ENCODE measurements around the gene ASB15.
A peak's percentile ranks its signal among the peaks of the same experiment; 100 is the strongest.

The ASB15 gene

GRCh38 chr7:123570390-123571182 lies 31.0 kb upstream of the ASB15 start:
- ChIA-PET CTCF (interaction anchor here (0.9 kb wide), 1 partner anchor 13 kb away, joined by 3 read pairs; the partner anchor contains the start of gene NDUFA5), POLR2A (interaction anchor here (2.2 kb wide), 1 partner anchor 13 kb away, joined by 8 read pairs; the partner anchor contains the start of gene NDUFA5)
- no peak for DNase-seq (ENCODE audit: extremely low spot score)
- TF ChIP-seq ELF4 (IDR thresholded peaks at IDR 0.05), result no peak
- no peak for TF ChIP-seq L3MBTL2 (conservative IDR thresholded peaks at IDR 0.05)
- TF ChIP-seq NFRKB (IDR thresholded peaks at IDR 0.05), result no peak
- TF ChIP-seq HDGF (IDR thresholded peaks at IDR 0.05; ENCODE audit: borderline replicate concordance), result no peak

DNA sequence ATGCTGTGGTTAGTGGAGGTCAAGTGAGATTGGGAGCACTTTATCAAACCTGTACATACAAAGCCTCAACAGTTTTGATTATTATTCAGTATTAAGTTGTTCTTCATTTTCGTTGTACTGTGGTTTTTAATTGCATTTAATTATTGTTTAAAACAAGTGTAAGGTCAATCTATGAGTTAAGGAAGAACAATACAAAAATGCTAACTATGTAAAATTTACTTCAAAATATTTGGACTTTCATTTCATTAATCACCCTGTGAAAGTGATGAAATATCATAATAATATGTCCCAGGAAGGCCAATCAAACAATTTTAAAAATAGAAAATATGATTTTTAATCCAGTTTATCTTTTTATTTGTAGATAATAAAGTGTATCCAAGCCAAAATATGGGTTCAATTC lies 30.4 kb upstream of the ASB15 start:
- no peak for TF ChIP-seq NFRKB (IDR thresholded peaks at IDR 0.05)
- no peak for TF ChIP-seq ELF4 (IDR thresholded peaks at IDR 0.05)
- no peak for TF ChIP-seq CTBP1 (IDR thresholded peaks at IDR 0.05; ENCODE audit: borderline replicate concordance)
- ChIA-PET POLR2A (no interaction called here), CTCF (no interaction called here)
- no peak for DNase-seq (ENCODE audit: extremely low spot score)

GRCh38 chr7:123571684-123572083 lies 29.9 kb upstream of the ASB15 start:
- no peak for TF ChIP-seq FOXK2 (IDR thresholded peaks at IDR 0.05)
- no peak for TF ChIP-seq ARNT (IDR thresholded peaks at IDR 0.05)
- no peak for TF ChIP-seq ZNF384 (IDR thresholded peaks at IDR 0.05)
- no peak for TF ChIP-seq FOXM1 (IDR thresholded peaks at IDR 0.05; ENCODE audit: borderline replicate concordance)
- no peak for TF ChIP-seq FOXA1 (IDR thresholded peaks at IDR 0.05)
- no peak for TF ChIP-seq HDGF (IDR thresholded peaks at IDR 0.05; ENCODE audit: borderline replicate concordance)
- no peak for TF ChIP-seq LEF1 (IDR thresholded peaks at IDR 0.05; ENCODE audit: borderline replicate concordance)
- TF ChIP-seq BHLHE40 (IDR thresholded peaks at IDR 0.05; ENCODE audit: borderline replicate concordance), result no peak
- no peak for TF ChIP-seq TARDBP (IDR thresholded peaks at IDR 0.05)
- no peak for TF ChIP-seq L3MBTL2 (conservative IDR thresholded peaks at IDR 0.05)
- TF ChIP-seq SUZ12 (IDR thresholded peaks at IDR 0.05), result no peak
- TF ChIP-seq SP1 (IDR thresholded peaks at IDR 0.05), result no peak
- TF ChIP-seq PKNOX1 (IDR thresholded peaks at IDR 0.05), result no peak
- no peak for TF ChIP-seq CTBP1 (IDR thresholded peaks at IDR 0.05; ENCODE audit: borderline replicate concordance)
- TF ChIP-seq ELF4 (IDR thresholded peaks at IDR 0.05), result no peak
- TF ChIP-seq NFRKB (IDR thresholded peaks at IDR 0.05), result no peak
- no peak for DNase-seq (ENCODE audit: extremely low spot score)
- ChIA-PET CTCF (no interaction called here), POLR2A (no interaction called here)

- DNase-seq (ENCODE audit: extremely low spot score), result no peak
- TF ChIP-seq NFRKB (IDR thresholded peaks at IDR 0.05) (no peak), ARNT (IDR thresholded peaks at IDR 0.05) (no peak), FOXK2 (IDR thresholded peaks at IDR 0.05) (no peak), SP1 (IDR thresholded peaks at IDR 0.05) (no peak), CTBP1 (IDR thresholded peaks at IDR 0.05; ENCODE audit: borderline replicate concordance) (no peak), L3MBTL2 (conservative IDR thresholded peaks at IDR 0.05) (no peak), HDGF (IDR thresholded peaks at IDR 0.05; ENCODE audit: borderline replicate concordance) (no peak), BHLHE40 (IDR thresholded peaks at IDR 0.05; ENCODE audit: borderline replicate concordance) (no peak), ELF4 (IDR thresholded peaks at IDR 0.05) (no peak), LEF1 (IDR thresholded peaks at IDR 0.05; ENCODE audit: borderline replicate concordance) (no peak), SUZ12 (IDR thresholded peaks at IDR 0.05) (no peak), ZNF384 (IDR thresholded peaks at IDR 0.05) (no peak), FOXA1 (IDR thresholded peaks at IDR 0.05) (no peak)
- CTCF ChIA-PET, result no interaction called here
- POLR2A ChIA-PET, result no interaction called here
Observed at GRCh38 chr7:123573341-123573740, 28.3 kb upstream of the ASB15 start.

- no peak for DNase-seq (ENCODE audit: extremely low spot score)
- TF ChIP-seq CTBP1 (IDR thresholded peaks at IDR 0.05; ENCODE audit: borderline replicate concordance) (no peak), NFRKB (IDR thresholded peaks at IDR 0.05) (no peak), ARNT (IDR thresholded peaks at IDR 0.05) (no peak), HDGF (IDR thresholded peaks at IDR 0.05; ENCODE audit: borderline replicate concordance) (no peak), BHLHE40 (IDR thresholded peaks at IDR 0.05; ENCODE audit: borderline replicate concordance) (no peak), LEF1 (IDR thresholded peaks at IDR 0.05; ENCODE audit: borderline replicate concordance) (no peak), FOXM1 (IDR thresholded peaks at IDR 0.05; ENCODE audit: borderline replicate concordance) (no peak)
- ChIA-PET POLR2A (no interaction called here), CTCF (no interaction called here)
Observed at GRCh38 chr7:123573896-123574467, 27.6 kb upstream of the ASB15 start.

DNA sequence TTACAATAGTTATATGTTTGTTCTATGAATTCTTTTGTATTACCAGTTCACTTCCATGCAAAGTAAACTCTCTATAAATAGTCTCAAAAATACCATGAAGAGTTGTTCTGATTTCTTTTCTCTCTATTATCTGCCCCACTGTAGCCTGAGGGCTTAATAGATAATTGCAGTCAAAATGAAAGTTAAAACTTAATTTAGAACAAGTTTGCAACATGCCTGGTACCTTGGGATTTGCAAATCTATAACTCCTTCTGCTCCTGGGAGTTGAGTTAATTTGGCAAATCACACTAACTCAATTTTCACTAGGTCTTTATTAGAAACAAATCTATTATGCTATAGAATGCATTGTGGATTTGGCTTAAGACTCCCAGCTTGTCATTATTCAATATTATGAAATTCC lies 22.2 kb upstream of the ASB15 start:
- DNase-seq (ENCODE audit: extremely low spot score), result no peak
- ChIA-PET CTCF (no interaction called here), POLR2A (no interaction called here)
- TF ChIP-seq NFRKB (IDR thresholded peaks at IDR 0.05) (no peak), ZNF384 (IDR thresholded peaks at IDR 0.05) (no peak), HDGF (IDR thresholded peaks at IDR 0.05; ENCODE audit: borderline replicate concordance) (no peak)

DNA sequence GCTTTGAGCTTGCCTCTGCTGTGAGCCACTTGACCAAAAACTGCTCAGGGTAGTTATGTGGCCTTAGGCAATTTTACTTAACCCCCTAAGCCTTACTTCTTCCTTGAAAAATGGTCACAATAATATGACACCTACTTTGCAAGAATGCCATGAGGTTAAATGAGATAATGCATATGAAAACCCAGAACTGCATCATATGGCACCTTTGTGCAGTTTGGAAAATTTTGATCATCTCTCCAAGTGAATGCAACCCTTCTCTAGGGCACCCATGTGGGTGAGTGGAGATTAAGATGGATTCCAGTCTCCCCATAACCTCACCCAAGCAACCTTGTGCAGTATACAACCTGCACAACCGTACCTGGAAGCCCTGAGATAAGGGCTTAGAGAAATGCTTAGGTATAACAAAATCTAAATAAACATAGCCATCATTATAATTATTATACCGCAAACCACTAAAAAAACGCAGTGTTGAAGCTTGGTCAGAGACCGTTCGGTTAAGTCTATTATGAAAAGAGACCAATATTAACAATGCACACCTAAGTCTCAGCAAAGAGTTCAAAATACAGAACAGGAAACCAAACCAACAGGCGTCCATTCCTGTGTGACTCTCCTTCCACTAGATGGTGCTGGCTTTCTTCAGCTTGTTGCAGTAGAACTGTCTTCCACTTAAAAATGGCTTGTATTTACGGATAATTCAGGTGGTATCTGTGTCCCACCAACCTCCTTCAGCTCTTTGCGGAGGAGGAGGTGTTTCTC lies 21.0 kb upstream of the ASB15 start:
- no peak for TF ChIP-seq SP1 (IDR thresholded peaks at IDR 0.05)
- TF ChIP-seq FOXM1 (IDR thresholded peaks at IDR 0.05; ENCODE audit: borderline replicate concordance), result no peak
- no peak for TF ChIP-seq HDGF (IDR thresholded peaks at IDR 0.05; ENCODE audit: borderline replicate concordance)
- no peak for TF ChIP-seq NFRKB (IDR thresholded peaks at IDR 0.05)
- TF ChIP-seq BHLHE40 (IDR thresholded peaks at IDR 0.05; ENCODE audit: borderline replicate concordance), result no peak
- TF ChIP-seq SUZ12 (IDR thresholded peaks at IDR 0.05), result no peak
- TF ChIP-seq ZNF384 (IDR thresholded peaks at IDR 0.05), result no peak
- TF ChIP-seq L3MBTL2 (conservative IDR thresholded peaks at IDR 0.05), result no peak
- TF ChIP-seq FOXA1 (IDR thresholded peaks at IDR 0.05), result no peak
- ChIA-PET CTCF (interaction anchor here (0.9 to 1.2 kb wide), 2 partner anchors 23 to 63 kb away, joined by 3 to 4 read pairs; partner anchors contain the start of gene NDUFA5), POLR2A (no interaction called here)
- peak; percentile 53 for DNase-seq (ENCODE audit: extremely low spot score)

Data from HEK293T (cell line).